GM23248 (cell line): ENCODE measurements around the gene PACSIN1. TPM values are rescaled to one million over a fixed set of nuclear protein-coding genes. Genes with fewer than 3 reads are reported as not detected.

ENCODE experiments used
- DNase-seq: peaks from one replicate; pipeline ENCODE4 v3.0.0-alpha.2; 2015
- H2AFZ ChIP-seq: fragments of 200-600 bp; sonication (generic); 2 replicates; pipeline ENCODE4 v1.6.1; 2016; ENCODE audit warnings: antibody characterized with exemption
- H3F3A ChIP-seq: fragments of 200-600 bp; sonication (generic); 2 replicates; pipeline ENCODE4 v1.6.1; 2016; ENCODE audit warnings: mild to moderate bottlenecking, antibody characterized with exemption, mixed run types; ENCODE audit not compliant: insufficient read depth
- H3K27ac ChIP-seq: fragments of 200-600 bp; sonication (generic); 2 replicates; pipeline ENCODE4 v1.5.1; 2016; ENCODE audit warnings: mild to moderate bottlenecking
- H3K27me3 ChIP-seq: fragments of 200-600 bp; sonication (generic); replicated peaks from 2 replicates; pipeline ENCODE4 v1.6.1; 2016; ENCODE audit warnings: mild to moderate bottlenecking; ENCODE audit not compliant: insufficient read depth
- H3K36me3 ChIP-seq: fragments of 200-600 bp; sonication (generic); 2 replicates; pipeline ENCODE4 v1.6.1; 2016; ENCODE audit warnings: low read depth, mild to moderate bottlenecking
- H3K4me1 ChIP-seq: fragments of 200-600 bp; sonication (generic); 2 replicates; pipeline ENCODE4 v1.6.1; 2016; ENCODE audit warnings: mild to moderate bottlenecking; ENCODE audit not compliant: insufficient read depth
- H3K4me2 ChIP-seq: fragments of 200-600 bp; sonication (generic); one replicate; pipeline ENCODE4 v1.6.1; 2016; ENCODE audit warnings: mild to moderate bottlenecking; ENCODE audit not compliant: unreplicated experiment
- H3K4me3 ChIP-seq: fragments of 200-600 bp; sonication (generic); 2 replicates; pipeline ENCODE4 v1.5.1; 2016; ENCODE audit warnings: mild to moderate bottlenecking
- H3K79me2 ChIP-seq: fragments of 200-600 bp; sonication (generic); 2 replicates; pipeline ENCODE4 v1.6.1; 2016; ENCODE audit warnings: mild to moderate bottlenecking; ENCODE audit not compliant: insufficient read depth
- H3K9ac ChIP-seq: fragments of 200-600 bp; sonication (generic); 2 replicates; pipeline ENCODE4 v1.6.1; 2016; ENCODE audit warnings: mild to moderate bottlenecking
- H3K9me2 ChIP-seq: fragments of 200-600 bp; sonication (generic); 2 replicates; pipeline ENCODE4 v1.6.1; 2016; ENCODE audit warnings: mixed run types, mild to moderate bottlenecking, moderate library complexity; ENCODE audit not compliant: insufficient read depth
- H3K9me3 ChIP-seq: fragments of 200-600 bp; sonication (generic); one replicate; pipeline ENCODE4 v1.6.1; 2017; ENCODE audit warnings: low read depth
- H4K20me1 ChIP-seq: fragments of 200-600 bp; sonication (generic); 2 replicates; pipeline ENCODE4 v1.6.0; 2016; ENCODE audit not compliant: insufficient read depth
- EZH2 ChIP-seq: fragments of 200-600 bp; sonication (generic); IDR thresholded peaks from 2 replicates; pipeline ENCODE4 v1.6.1; 2018; ENCODE audit warnings: antibody characterized with exemption, mild to moderate bottlenecking; ENCODE audit not compliant: insufficient read depth, poor library complexity, severe bottlenecking
- EZH2phosphoT487 ChIP-seq: fragments of 200-600 bp; sonication (generic); IDR thresholded peaks from 2 replicates; pipeline ENCODE4 v1.6.1; 2018; ENCODE audit warnings: antibody characterized with exemption, moderate library complexity, mild to moderate bottlenecking, low read depth; ENCODE audit not compliant: insufficient read depth
- WGBS, 2 experiments: methylation state at CpG; one replicate each; pipeline ENCODE4 v1.1.6; 2015 to 2017; ENCODE audit warnings: low lambda C conversion rate in 2 of 2, low coverage in 1 of 2; ENCODE audit errors: missing lambda C conversion rate in 2 of 2; 5-methylcytosine and 5-hydroxymethylcytosine counted together
- in situ Hi-C: fragments of 300-500 bp; cut with MboI; formaldehyde crosslinking; loops from 2 replicates; pipeline ENCODE4 v1.15.0; 2020
- polyA plus RNA-seq: library from polyadenylated mRNA; unstranded; fragments of >200 nt; fragmentation: Nextera tagmentation; extraction: Ambion mirVana; gene quantifications from 2 replicates; pipeline ENCODE4 v1.2.1, GENCODE V29; 2016
- total RNA-seq: library from RNA; depleted of rRNA; stranded (reverse); fragments of >200 nt; shearing (Covaris generic); gene quantifications from 2 replicates; pipeline ENCODE4 v1.2.3, GENCODE V29; 2014

The PACSIN1 gene
- total and polyA plus RNA-seq, 2 experiments from 2014 or later = not detected

DNA sequence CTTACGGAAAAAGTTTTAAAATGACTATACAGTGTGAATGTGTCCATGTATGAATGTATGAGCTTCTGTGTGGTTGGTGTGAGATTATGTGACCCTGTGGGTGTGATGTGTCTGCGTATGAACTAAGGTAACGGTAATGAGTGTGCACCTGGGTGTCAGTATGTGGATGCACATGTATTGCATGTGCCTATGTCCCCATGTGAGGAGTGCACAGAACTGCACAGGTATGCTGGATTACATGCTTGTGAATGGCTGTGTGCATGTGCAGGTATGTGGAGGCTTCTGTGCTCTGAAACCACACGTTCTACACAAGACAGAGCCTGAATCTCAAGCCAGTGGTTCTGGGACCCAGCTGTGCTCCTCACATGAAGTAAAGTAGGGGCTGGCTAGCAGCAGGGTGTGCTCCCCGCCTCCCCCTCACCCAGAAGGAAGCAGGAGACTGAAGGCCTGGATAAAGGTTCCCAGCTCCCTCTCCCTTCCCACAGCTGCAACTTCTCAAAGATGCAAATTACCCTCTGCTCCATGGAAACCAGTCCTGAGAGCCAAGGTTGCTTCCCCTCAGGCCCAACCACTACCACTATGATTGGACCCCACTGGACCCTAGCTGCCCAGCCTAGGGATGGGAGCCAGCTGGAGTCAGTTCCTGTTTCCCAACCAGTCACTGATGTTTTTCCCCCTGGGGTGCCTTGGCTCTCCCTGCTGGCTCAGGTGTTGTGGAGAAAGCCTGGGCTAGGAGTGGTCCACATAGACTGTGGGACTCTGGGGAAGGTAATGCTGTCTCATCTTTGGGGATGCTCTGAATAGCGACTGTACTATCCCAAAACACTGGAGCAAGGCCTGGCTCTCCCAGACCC lies 115.1 kb downstream of the PACSIN1 start:
- no peak overlapping the region for H3K4me2 ChIP-seq
- TF ChIP-seq EZH2 = no peak
- no peak for TF ChIP-seq EZH2phosphoT487
- no peaks in the 10 kb centered on the region for H3K9me2 ChIP-seq
- in situ Hi-C loops = no loop called here
- 93 to 94% methylated on average over 6 of the region's 6 CpGs for WGBS, 2 experiments
- no peak overlapping the region for H3K9ac ChIP-seq
- no peak overlapping the region for H2AFZ ChIP-seq
- H3K27ac ChIP-seq = no peak overlapping the region
- DNase-seq = no peak
- no peak overlapping the region for H3K4me3 ChIP-seq
- H3K27me3 ChIP-seq = no peaks in the 10 kb centered on the region
- no peaks in the 10 kb centered on the region for H3K9me3 ChIP-seq
- no peaks in the 10 kb centered on the region for H4K20me1 ChIP-seq
- H3F3A ChIP-seq = 0 out of 2 replicates have a peak, but pooled peaks cover under 1% of the 10 kb centered on the region
- no peaks in the 10 kb centered on the region for H3K79me2 ChIP-seq
- H3K4me1 ChIP-seq = peaks cover 11% of the 10 kb centered on the region
- H3K36me3 ChIP-seq = no peaks in the 10 kb centered on the region

DNA sequence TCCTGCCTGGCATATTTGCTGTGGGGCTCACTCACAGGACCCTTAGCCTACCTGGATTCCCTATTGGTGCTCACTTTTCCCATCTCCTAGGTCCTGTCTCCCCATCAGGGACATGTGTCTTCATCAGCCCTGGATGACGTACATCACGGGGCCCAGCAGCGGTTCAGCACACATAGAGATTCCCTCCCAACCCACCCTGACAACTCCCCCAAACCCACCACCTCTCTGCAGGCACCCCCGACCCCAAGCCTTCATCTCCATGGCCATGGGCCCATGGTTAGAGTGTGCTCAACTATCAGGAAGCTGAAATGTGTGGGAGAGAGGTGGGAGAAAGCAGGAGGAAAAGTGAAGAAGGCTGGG lies 115.7 kb downstream of the PACSIN1 start:
- no peaks in the 10 kb centered on the region for H3K9me2 ChIP-seq
- H2AFZ ChIP-seq = no peak overlapping the region
- TF ChIP-seq EZH2 = no peak
- no peak for TF ChIP-seq EZH2phosphoT487
- no peak overlapping the region for H3K4me3 ChIP-seq
- no peak overlapping the region for H3K27ac ChIP-seq
- WGBS, 2 experiments = 83 to 100% methylated on average over 2 to 4 of the region's 4 CpGs
- no peak for DNase-seq
- H3K4me2 ChIP-seq = no peak overlapping the region
- in situ Hi-C loops = no loop called here
- no peaks in the 10 kb centered on the region for H4K20me1 ChIP-seq
- no peaks in the 10 kb centered on the region for H3K36me3 ChIP-seq
- no peaks in the 10 kb centered on the region for H3K79me2 ChIP-seq
- no peaks in the 10 kb centered on the region for H3K27me3 ChIP-seq
- no peak overlapping the region for H3K9ac ChIP-seq
- H3K4me1 ChIP-seq = peaks cover 14% of the 10 kb centered on the region
- H3F3A ChIP-seq = peaks cover 4% of the 10 kb centered on the region; the same call in 1 of the 2 replicates
- no peaks in the 10 kb centered on the region for H3K9me3 ChIP-seq

DNA sequence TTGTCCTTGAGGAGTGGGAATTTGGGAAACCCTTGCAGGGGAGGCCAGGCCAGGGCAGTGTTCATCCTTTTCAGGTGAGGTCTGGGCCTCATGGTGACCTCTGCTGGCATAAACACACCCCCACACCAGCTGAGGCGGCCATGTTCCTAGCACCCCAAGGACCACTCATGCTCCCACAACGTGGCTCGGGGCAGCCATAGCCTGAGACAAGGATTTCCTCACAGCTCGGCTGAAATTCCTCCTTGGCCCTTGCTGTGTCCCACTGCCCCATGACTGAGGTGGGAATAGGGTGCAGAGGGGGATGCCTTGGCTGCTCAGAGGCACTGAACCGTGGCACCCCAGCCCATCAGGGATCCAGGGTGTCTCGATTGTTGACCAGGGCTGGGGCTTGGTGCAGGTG lies 117.6 kb downstream of the PACSIN1 start:
- Histone ChIP-seq H3K9me3 (no peaks in the 10 kb centered on the region), H3K4me2 (no peak overlapping the region), H4K20me1 (no peaks in the 10 kb centered on the region), H3K9me2 (no peaks in the 10 kb centered on the region), H3K9ac (no peak overlapping the region), H3F3A (peaks cover 4% of the 10 kb centered on the region; the same call in 1 of the 2 replicates), H3K27me3 (no peaks in the 10 kb centered on the region), H2AFZ (no peak overlapping the region), H3K79me2 (0 out of 2 replicates have a peak, but pooled peaks cover 14% of the 10 kb centered on the region), H3K36me3 (no peaks in the 10 kb centered on the region), H3K27ac (no peak overlapping the region), H3K4me1 (peaks cover 14% of the 10 kb centered on the region), H3K4me3 (no peak overlapping the region)
- in situ Hi-C loops = no loop called here
- TF ChIP-seq EZH2 (no peak), EZH2phosphoT487 (no peak)
- WGBS, 2 experiments = 81 to 86% methylated on average over 6 of the region's 6 CpGs
- DNase-seq = peak; percentile 35

DNA sequence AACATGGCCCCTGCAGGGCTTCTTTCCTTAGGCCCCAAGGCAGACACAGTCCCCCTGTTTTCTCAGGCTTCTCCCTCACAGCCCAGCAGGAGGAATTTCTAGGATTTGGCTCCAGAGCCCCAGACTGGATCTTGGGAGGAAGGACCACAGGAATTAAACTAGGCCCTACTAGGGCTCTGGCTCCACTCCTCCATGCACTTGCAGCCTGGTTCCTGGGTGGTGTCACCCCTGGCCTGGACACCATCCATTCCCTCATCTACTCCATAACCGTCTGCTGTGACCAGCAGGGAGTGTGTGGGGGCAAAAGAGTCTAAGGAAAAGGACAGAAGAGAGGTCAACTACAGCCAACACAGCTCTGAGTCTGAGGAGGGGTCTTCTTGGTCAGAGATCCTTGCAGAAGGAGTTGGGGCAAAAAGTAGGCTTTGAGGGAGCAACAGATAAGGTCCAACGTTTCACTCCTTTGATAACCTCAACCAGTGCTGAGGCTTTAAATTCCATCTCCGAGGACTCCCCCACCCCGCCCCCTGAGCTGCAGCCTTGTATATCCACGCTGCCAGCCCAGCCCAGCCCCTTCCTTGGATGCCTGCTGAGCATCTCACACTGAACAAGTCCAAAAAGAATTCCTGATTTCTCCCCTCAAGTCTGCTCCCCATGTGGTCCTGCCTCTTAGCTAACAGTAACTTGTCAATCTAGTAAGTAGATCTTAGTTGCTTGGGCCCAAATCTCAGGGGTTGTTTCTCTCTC lies 118.2 kb downstream of the PACSIN1 start:
- H3K27ac ChIP-seq = no peak overlapping the region
- no peaks in the 10 kb centered on the region for H4K20me1 ChIP-seq
- no peaks in the 10 kb centered on the region for H3K36me3 ChIP-seq
- no peak for DNase-seq
- H3K9ac ChIP-seq = no peak overlapping the region
- no peak overlapping the region for H3K4me3 ChIP-seq
- TF ChIP-seq EZH2 (no peak), EZH2phosphoT487 (no peak)
- no peaks in the 10 kb centered on the region for H3K9me2 ChIP-seq
- in situ Hi-C loops = no loop called here
- no peak overlapping the region for H3K4me2 ChIP-seq
- no peaks in the 10 kb centered on the region for H3K27me3 ChIP-seq
- peaks cover 4% of the 10 kb centered on the region; the same call in 1 of the 2 replicates for H3F3A ChIP-seq
- 75 to 82% methylated on average over 5 of the region's 5 CpGs for WGBS, 2 experiments
- H3K4me1 ChIP-seq = peaks cover 14% of the 10 kb centered on the region
- H3K9me3 ChIP-seq = no peaks in the 10 kb centered on the region
- no peak overlapping the region for H2AFZ ChIP-seq
- H3K79me2 ChIP-seq = peaks cover 20% of the 10 kb centered on the region; the same call in 1 of the 2 replicates
